LNCaP clone FGC (cell line): Measurements from ENCODE around the gene MAGI2.

Experiments
- DNase-seq: peaks from one replicate; pipeline ENCODE4 v3.0.0-alpha.2; 2011; ENCODE audit warnings: low read depth
- H3K4me3 ChIP-seq: 2 replicates; pipeline ENCODE4 v1.5.1; 2011; ENCODE audit warnings: mild to moderate bottlenecking, low read depth, low read length, control low read depth
- CTCF ChIP-seq: IDR thresholded peaks from 2 replicates; pipeline ENCODE4 v1.5.1; 2012; ENCODE audit warnings: mild to moderate bottlenecking; ENCODE audit not compliant: control insufficient read depth, insufficient read depth; ENCODE audit errors: extremely low read depth

Gene MAGI2

DNA sequence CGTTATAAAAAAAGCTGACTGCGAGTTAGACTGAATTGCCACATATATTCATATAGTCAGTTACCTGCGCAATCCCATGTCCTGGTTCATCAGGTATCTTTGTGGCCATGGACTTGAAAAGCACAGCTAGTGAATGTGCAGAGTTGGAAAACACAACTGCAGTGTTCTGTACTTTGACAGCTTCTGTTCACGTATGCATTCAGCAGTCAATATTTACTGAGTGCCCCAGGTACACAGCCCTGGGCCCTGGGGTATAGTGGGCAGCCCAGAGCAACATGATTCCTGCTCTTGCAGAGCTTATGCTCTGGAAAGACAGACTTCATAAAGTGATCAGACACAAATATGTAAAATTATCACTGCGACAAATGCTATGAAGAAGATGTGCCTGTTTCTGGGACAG, 1341.0 kb downstream of the MAGI2 start:
- no peak for TF ChIP-seq CTCF
- DNase-seq = no peak
- no peak overlapping the region for H3K4me3 ChIP-seq

DNA sequence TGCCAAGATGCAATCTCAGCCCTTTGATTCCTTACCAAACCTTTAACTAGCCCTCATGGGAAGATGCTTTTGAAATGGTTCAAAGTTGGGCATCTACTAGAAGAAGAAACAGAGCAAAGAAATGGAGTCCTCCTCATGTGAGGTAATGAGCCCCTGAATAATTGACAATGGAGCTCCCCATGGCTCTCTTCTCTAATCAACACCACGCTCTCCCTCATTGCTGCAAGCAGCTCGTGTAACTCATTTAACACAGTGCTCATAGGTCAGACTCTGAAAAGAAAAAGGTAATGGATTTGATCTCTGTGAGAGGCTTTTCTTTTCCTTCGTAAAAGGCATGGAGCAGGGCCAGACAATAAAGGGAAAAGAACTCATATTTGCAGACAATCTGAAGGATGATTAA, 1342.1 kb downstream of the MAGI2 start:
- no peak for TF ChIP-seq CTCF
- H3K4me3 ChIP-seq = no peak overlapping the region
- no peak for DNase-seq

GRCh38 chr7:78103475-78103874, 1350.0 kb downstream of the MAGI2 start:
- no peak overlapping the region for H3K4me3 ChIP-seq
- no peak for DNase-seq
- TF ChIP-seq CTCF = no peak

DNA sequence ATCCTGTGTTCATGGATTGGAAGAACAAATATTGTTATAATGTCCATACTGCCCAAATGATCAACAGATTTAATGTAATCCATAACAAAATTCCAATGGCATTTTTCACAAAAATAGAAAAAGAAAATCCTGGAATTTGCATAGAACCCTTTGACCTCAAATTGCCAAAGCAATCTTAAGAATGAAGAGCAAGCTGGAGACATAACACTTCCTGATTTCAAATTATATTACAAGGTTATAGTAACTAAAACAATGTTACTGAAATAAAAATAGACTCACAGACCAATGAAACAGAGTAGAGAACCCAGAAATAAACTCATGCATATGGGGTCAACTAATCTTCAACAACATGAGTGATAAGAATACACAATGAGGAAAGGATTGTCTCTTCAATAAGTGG, 1352.4 kb downstream of the MAGI2 start:
- no peak overlapping the region for H3K4me3 ChIP-seq
- no peak for DNase-seq
- TF ChIP-seq CTCF = no peak

GRCh38 chr7:78099715-78100394, 1353.6 kb downstream of the MAGI2 start:
- TF ChIP-seq CTCF = no peak
- H3K4me3 ChIP-seq = no peak overlapping the region
- no peak for DNase-seq

- TF ChIP-seq CTCF = no peak
- H3K4me3 ChIP-seq = no peak overlapping the region
- no peak for DNase-seq
Observed at GRCh38 chr7:78095549-78095948, 1357.9 kb downstream of the MAGI2 start.

DNA sequence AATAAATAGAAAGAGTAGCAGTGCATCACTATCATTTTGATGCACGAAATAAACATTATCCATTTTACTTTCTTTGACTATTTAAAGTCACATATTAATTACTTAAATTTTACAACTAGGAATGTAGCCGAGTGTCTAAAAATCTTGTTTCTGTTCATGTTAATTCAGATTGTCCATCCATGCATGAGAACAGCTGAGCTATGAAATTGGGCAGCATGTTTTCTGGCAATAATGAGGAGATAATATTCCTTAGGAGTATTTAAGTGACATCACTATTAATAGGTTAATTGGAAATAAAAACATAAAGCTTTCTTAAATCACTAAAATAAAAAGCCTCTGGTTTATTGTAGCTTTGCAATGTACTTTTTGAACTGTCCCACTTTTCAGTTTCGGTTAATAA, 1361.1 kb downstream of the MAGI2 start:
- H3K4me3 ChIP-seq = no peak overlapping the region
- TF ChIP-seq CTCF = no peak
- DNase-seq = no peak
